ENCODE results near the gene ENTPD8. TPM values are rescaled to one million over a fixed set of nuclear protein-coding genes. Genes with fewer than 3 reads are reported as not detected.

Gene ENTPD8
- total RNA-seq, 1 experiment from 2014 or later: 5.4 TPM

- no peak overlapping the region for H3K4me3 ChIP-seq
- H3F3A ChIP-seq (ENCODE audit: insufficient read depth, low read depth): 0 out of 2 replicates have a peak, but pooled peaks cover 4% of the 10 kb centered on the region
- no peaks in the 10 kb centered on the region for H3K9me3 ChIP-seq (ENCODE audit: insufficient read depth, low read depth)
- DNase-seq: no peak
- H3K4me1 ChIP-seq (replicated peaks; ENCODE audit: insufficient read depth): peaks cover under 1% of the 10 kb centered on the region; the same call in 1 of the 2 replicates
- no peaks in the 10 kb centered on the region; the same call in 1 of the 2 replicates for H4K20me1 ChIP-seq (ENCODE audit: insufficient read depth)
- no peaks in the 10 kb centered on the region for H3K36me3 ChIP-seq (ENCODE audit: low read depth)
- no peak overlapping the region for H3K27ac ChIP-seq
- H3K9me2 ChIP-seq (ENCODE audit: insufficient read depth): no peaks in the 10 kb centered on the region
- no peak overlapping the region for H3K4me2 ChIP-seq
- H2AFZ ChIP-seq: no peak overlapping the region
- intact Hi-C loops (cut with micrococcal nuclease; ENCODE audit: unreplicated experiment): no loop called here
- CTCF ChIA-PET: interaction anchor here (1.1 kb wide), 1 partner anchor 89 kb away, joined by 4 read pairs; the partner anchor contains the start of gene NRARP
- no peak for TF ChIP-seq EZH2 (IDR thresholded peaks at IDR 0.05; ENCODE audit: low read depth)
- POLR2A ChIA-PET (ENCODE audit: unreplicated experiment): no interaction called here
- H3K79me2 ChIP-seq (ENCODE audit: low read depth): no peaks in the 10 kb centered on the region
- no TSS peak for BruUV-seq (replicated peaks)
- H3K27me3 ChIP-seq (ENCODE audit: insufficient read depth, low read depth): no peaks in the 10 kb centered on the region
Measured at GRCh38 chr9:137390553-137391410, 50.4 kb downstream of the ENTPD8 start.

GRCh38 chr9:137389428-137389746 is 51.8 kb downstream of the ENTPD8 start:
- Histone ChIP-seq H3K36me3 (ENCODE audit: low read depth) (no peaks in the 10 kb centered on the region), H3K9me3 (ENCODE audit: insufficient read depth, low read depth) (no peaks in the 10 kb centered on the region), H3F3A (ENCODE audit: insufficient read depth, low read depth) (0 out of 2 replicates have a peak, but pooled peaks cover 4% of the 10 kb centered on the region), H2AFZ (no peak overlapping the region), H4K20me1 (ENCODE audit: insufficient read depth) (no peaks in the 10 kb centered on the region; the same call in 1 of the 2 replicates), H3K27me3 (ENCODE audit: insufficient read depth, low read depth) (no peaks in the 10 kb centered on the region), H3K4me3 (no peak overlapping the region), H3K9me2 (ENCODE audit: insufficient read depth) (no peaks in the 10 kb centered on the region), H3K27ac (no peak overlapping the region), H3K4me2 (no peak overlapping the region), H3K79me2 (ENCODE audit: low read depth) (no peaks in the 10 kb centered on the region), H3K4me1 (replicated peaks; ENCODE audit: insufficient read depth) (no peaks in the 10 kb centered on the region)
- ChIA-PET POLR2A (ENCODE audit: unreplicated experiment) (no interaction called here), CTCF (no interaction called here)
- no TSS peak for BruUV-seq (replicated peaks)
- no peak for DNase-seq
- TF ChIP-seq EZH2 (IDR thresholded peaks at IDR 0.05; ENCODE audit: low read depth) (no peak), CTCF (conservative IDR thresholded peaks at IDR 0.05) (no peak)
- intact Hi-C loops (cut with micrococcal nuclease; ENCODE audit: unreplicated experiment): no loop called here

GRCh38 chr9:137388589-137389427 is 52.3 kb downstream of the ENTPD8 start:
- no peak overlapping the region for H3K27ac ChIP-seq
- no TSS peak for BruUV-seq (replicated peaks)
- no peaks in the 10 kb centered on the region for H3K27me3 ChIP-seq (ENCODE audit: insufficient read depth, low read depth)
- no peaks in the 10 kb centered on the region for H3K79me2 ChIP-seq (ENCODE audit: low read depth)
- H3K9me3 ChIP-seq (ENCODE audit: insufficient read depth, low read depth): no peaks in the 10 kb centered on the region
- DNase-seq: no peak
- H3K36me3 ChIP-seq (ENCODE audit: low read depth): no peaks in the 10 kb centered on the region
- no peak overlapping the region for H3K4me2 ChIP-seq
- 0 out of 2 replicates have a peak, but pooled peaks cover 4% of the 10 kb centered on the region for H3F3A ChIP-seq (ENCODE audit: insufficient read depth, low read depth)
- no peak overlapping the region for H3K4me3 ChIP-seq
- POLR2A ChIA-PET (ENCODE audit: unreplicated experiment): no interaction called here
- no peaks in the 10 kb centered on the region; the same call in 1 of the 2 replicates for H4K20me1 ChIP-seq (ENCODE audit: insufficient read depth)
- H3K9me2 ChIP-seq (ENCODE audit: insufficient read depth): no peaks in the 10 kb centered on the region
- TF ChIP-seq CTCF (conservative IDR thresholded peaks at IDR 0.05) (no peak), EZH2 (IDR thresholded peaks at IDR 0.05; ENCODE audit: low read depth) (no peak)
- intact Hi-C loops (cut with micrococcal nuclease; ENCODE audit: unreplicated experiment): no loop called here
- no peaks in the 10 kb centered on the region for H3K4me1 ChIP-seq (replicated peaks; ENCODE audit: insufficient read depth)
- CTCF ChIA-PET: no interaction called here
- H2AFZ ChIP-seq: no peak overlapping the region

Measured in PC-9 (cell line).